Stimulated activated CD4-positive, alpha-beta T cell treated with anti-CD3 and anti-CD28 coated beads, Interleukin-1b, Interleukin-23, amount 100 ng/mL, for 4 hours (primary cell): ENCODE data around the gene CCNT1.

ENCODE experiments used
- DNase-seq, 2 donors: peaks; one replicate each; pipeline ENCODE4 v3.0.0-alpha.2; 2020; ENCODE audit warnings: low read depth in 2 of 2

The CCNT1 gene

DNA sequence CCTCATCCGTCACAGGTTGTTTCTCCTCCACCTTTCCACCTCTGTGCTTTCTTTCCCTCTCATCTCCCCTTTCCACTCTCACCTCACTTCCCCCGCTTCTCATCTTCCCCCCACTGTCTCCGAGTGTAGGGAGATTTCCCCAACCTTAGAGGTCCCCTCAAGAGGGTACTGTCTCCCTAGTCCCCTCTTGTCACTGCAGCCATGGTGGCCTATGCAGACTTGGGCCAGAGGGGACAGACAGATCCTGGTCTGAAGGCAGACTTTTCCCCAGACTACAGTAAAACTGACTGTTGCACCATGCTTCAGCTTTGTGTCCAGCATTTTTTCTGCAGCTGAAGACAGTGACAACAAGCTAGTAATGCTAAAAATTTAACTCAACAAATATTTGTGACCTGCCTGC lies 75.7 kb downstream of the CCNT1 start:
- no peak for DNase-seq

DNA sequence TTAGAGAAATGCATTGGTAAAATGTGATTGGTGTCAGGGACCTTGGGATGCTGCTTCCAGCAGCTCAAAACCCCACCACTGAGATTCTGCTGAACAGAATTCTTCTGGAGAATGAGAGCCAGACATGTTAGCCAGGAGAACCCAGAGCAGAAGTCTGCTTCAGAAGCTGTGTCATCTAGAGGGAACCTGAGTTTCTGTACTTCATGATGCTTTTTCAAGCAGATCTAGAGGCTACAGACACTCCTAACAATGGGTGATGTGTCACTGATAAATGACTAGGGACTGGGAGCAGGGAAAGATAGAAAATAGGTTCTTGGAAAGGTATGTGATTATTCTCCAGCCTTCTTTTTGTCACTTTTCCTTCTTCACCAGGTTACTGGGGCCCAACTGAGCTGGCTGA lies 76.1 kb downstream of the CCNT1 start:
- no peak for DNase-seq
